KMS-11 (cell line): ENCODE data around the gene MAP7D2.
A peak's percentile ranks its signal among the peaks of the same experiment; 100 is the strongest.

Experiments
- H2AFZ ChIP-seq: fragments of 200-600 bp; sonication (generic); 2 replicates; pipeline ENCODE4 v1.6.1; 2016; ENCODE audit warnings: antibody characterized with exemption, mixed run types, low read depth
- H3K27ac ChIP-seq: fragments of 200-600 bp; sonication (generic); 2 replicates; pipeline ENCODE4 v1.6.1; 2016; ENCODE audit warnings: mild to moderate bottlenecking, mixed run types
- H3K27me3 ChIP-seq: fragments of 200-600 bp; sonication (generic); 2 replicates; pipeline ENCODE4 v1.6.1; 2017; ENCODE audit warnings: mild to moderate bottlenecking, low read depth, mixed run types, moderate library complexity; ENCODE audit not compliant: insufficient read depth
- H3K36me3 ChIP-seq: fragments of 200-600 bp; sonication (generic); 2 replicates; pipeline ENCODE4 v1.6.1; 2017; ENCODE audit warnings: mild to moderate bottlenecking, mixed run types; ENCODE audit not compliant: insufficient read depth
- H3K4me1 ChIP-seq: fragments of 200-600 bp; sonication (generic); 2 replicates; pipeline ENCODE4 v1.6.1; 2016; ENCODE audit warnings: mild to moderate bottlenecking, low read depth, mixed run types; ENCODE audit not compliant: poor library complexity, severe bottlenecking
- H3K4me2 ChIP-seq: fragments of 200-600 bp; sonication (generic); 2 replicates; pipeline ENCODE4 v1.7.0; 2016; ENCODE audit warnings: mild to moderate bottlenecking, mixed run types
- H3K4me3 ChIP-seq: fragments of 200-600 bp; sonication (generic); IDR thresholded peaks from 2 replicates; pipeline ENCODE4 v1.6.1; 2017; ENCODE audit warnings: low read depth, low read length, mixed read lengths; ENCODE audit not compliant: insufficient read depth
- H3K79me2 ChIP-seq: fragments of 200-600 bp; sonication (generic); 2 replicates; pipeline ENCODE4 v1.6.1; 2016; ENCODE audit warnings: low read depth, mixed run types; ENCODE audit not compliant: insufficient read depth
- H3K9ac ChIP-seq: fragments of 200-600 bp; sonication (generic); 2 replicates; pipeline ENCODE4 v1.6.1; 2016; ENCODE audit warnings: mild to moderate bottlenecking, mixed run types
- H4K20me1 ChIP-seq: fragments of 200-600 bp; sonication (generic); 2 replicates; pipeline ENCODE4 v1.6.1; 2016; ENCODE audit warnings: mild to moderate bottlenecking, mixed run types; ENCODE audit not compliant: insufficient read depth
- CTCF ChIP-seq: fragments of 200-600 bp; sonication (generic); conservative IDR thresholded peaks from 2 replicates; pipeline ENCODE4 v1.6.1; 2017; ENCODE audit warnings: low read depth, mild to moderate bottlenecking, antibody characterized with exemption, low read length, moderate library complexity, mixed read lengths

MAP7D2 gene

GRCh38 chrX:20124964-20125363 lies 8.3 kb upstream of the MAP7D2 start:
- Histone ChIP-seq H2AFZ (no peak overlapping the region), H3K27ac (no peak overlapping the region), H3K4me1 (peaks cover 6% of the 10 kb centered on the region), H3K36me3 (no peaks in the 10 kb centered on the region), H3K9ac (no peak overlapping the region), H3K4me3 (no peak overlapping the region), H4K20me1 (no peaks in the 10 kb centered on the region), H3K4me2 (no peak overlapping the region), H3K79me2 (no peaks in the 10 kb centered on the region), H3K27me3 (no peaks in the 10 kb centered on the region)
- TF ChIP-seq CTCF: no peak

- Histone ChIP-seq H3K79me2 (no peaks in the 10 kb centered on the region), H2AFZ (no peak overlapping the region), H3K27ac (no peak overlapping the region), H4K20me1 (no peaks in the 10 kb centered on the region), H3K9ac (no peak overlapping the region), H3K4me2 (peak overlapping the region; percentile 29; the same call in 1 of the 2 replicates), H3K4me1 (peaks cover 16% of the 10 kb centered on the region), H3K27me3 (no peaks in the 10 kb centered on the region), H3K4me3 (no peak overlapping the region), H3K36me3 (no peaks in the 10 kb centered on the region)
- TF ChIP-seq CTCF: no peak
Observed at GRCh38 chrX:20118065-20118824, 1.5 kb upstream of the MAP7D2 start.

- TF ChIP-seq CTCF: no peak
- H3K4me3 ChIP-seq: no peak overlapping the region
- H3K36me3 ChIP-seq: no peaks in the 10 kb centered on the region
- no peak overlapping the region for H3K27ac ChIP-seq
- no peak overlapping the region for H3K9ac ChIP-seq
- H3K27me3 ChIP-seq: no peaks in the 10 kb centered on the region
- H3K79me2 ChIP-seq: no peaks in the 10 kb centered on the region
- peaks cover 16% of the 10 kb centered on the region for H3K4me1 ChIP-seq
- H2AFZ ChIP-seq: no peak overlapping the region
- H4K20me1 ChIP-seq: no peaks in the 10 kb centered on the region
- no peak overlapping the region for H3K4me2 ChIP-seq
Observed at GRCh38 chrX:20116087-20116576, 575 bp downstream of the MAP7D2 start.

GRCh38 chrX:20112022-20112774 lies 4.5 kb downstream of the MAP7D2 start:
- no peak overlapping the region for H3K4me2 ChIP-seq

More at GRCh38 chrX:20112022-20112774, 4.5 kb downstream of the MAP7D2 start:
- Histone ChIP-seq H3K4me1 (no peaks in the 10 kb centered on the region), H3K79me2 (no peaks in the 10 kb centered on the region), H3K27me3 (no peaks in the 10 kb centered on the region), H3K27ac (no peak overlapping the region), H3K4me3 (no peak overlapping the region), H4K20me1 (no peaks in the 10 kb centered on the region), H3K9ac (no peak overlapping the region), H2AFZ (no peak overlapping the region), H3K36me3 (no peaks in the 10 kb centered on the region)
- TF ChIP-seq CTCF: no peak
